Measurements from ENCODE around the gene EIF4A3.

Gene EIF4A3

DNA sequence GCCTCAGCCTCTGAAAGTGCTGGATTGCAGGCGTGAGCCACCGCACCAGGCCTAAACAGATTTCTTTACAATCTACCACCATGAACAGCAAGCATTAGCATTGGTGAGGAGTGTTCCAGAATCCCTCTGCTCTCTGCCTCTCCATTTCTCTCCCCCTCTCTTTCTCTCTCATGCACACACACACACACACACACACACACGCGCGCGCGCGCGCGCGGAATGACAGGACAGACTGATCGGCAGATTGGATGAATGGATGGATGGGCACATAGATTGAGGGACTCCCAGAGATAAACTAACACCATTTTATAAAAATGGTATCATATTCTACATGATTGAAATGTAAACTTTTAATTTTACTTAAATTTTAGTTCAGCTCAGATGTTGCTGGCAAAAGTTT, 26.2 kb upstream of the EIF4A3 start:
- DNase-seq (ENCODE audit: insufficient read length, low spot score) (no peak), FAIRE-seq (no peak)
- TF ChIP-seq, protein P1, sequence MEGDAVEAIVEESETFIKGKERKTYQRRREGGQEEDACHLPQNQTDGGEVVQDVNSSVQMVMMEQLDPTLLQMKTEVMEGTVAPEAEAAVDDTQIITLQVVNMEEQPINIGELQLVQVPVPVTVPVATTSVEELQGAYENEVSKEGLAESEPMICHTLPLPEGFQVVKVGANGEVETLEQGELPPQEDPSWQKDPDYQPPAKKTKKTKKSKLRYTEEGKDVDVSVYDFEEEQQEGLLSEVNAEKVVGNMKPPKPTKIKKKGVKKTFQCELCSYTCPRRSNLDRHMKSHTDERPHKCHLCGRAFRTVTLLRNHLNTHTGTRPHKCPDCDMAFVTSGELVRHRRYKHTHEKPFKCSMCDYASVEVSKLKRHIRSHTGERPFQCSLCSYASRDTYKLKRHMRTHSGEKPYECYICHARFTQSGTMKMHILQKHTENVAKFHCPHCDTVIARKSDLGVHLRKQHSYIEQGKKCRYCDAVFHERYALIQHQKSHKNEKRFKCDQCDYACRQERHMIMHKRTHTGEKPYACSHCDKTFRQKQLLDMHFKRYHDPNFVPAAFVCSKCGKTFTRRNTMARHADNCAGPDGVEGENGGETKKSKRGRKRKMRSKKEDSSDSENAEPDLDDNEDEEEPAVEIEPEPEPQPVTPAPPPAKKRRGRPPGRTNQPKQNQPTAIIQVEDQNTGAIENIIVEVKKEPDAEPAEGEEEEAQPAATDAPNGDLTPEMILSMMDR (IDR thresholded peaks at IDR 0.05; ENCODE audit: insufficient read depth, missing control alignments): no peak

DNA sequence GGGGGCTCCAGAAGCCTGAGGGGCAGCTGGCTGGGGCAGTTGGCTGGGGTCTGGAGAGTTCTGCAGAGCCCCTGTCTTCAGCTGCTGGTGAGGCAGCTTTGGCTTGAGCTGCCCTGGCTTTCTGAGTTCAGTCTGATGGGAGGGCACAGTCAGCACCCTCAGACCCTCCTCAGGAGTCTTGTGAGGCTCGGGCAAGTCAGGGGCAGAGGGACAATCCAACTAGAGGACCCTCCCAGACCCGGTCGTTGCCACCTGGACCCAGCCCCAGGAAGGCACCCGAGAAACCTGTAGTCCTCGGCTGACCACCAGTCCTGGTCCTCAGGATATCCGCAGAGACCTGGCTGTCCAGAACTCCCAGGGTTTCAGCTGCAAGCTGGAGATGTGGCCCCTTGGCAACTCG, 24.8 kb upstream of the EIF4A3 start:
- TF ChIP-seq, protein P1 (IDR thresholded peaks at IDR 0.05; ENCODE audit: insufficient read depth, missing control alignments): no peak
- FAIRE-seq (no peak), DNase-seq (ENCODE audit: insufficient read length, low spot score) (no peak)

DNA sequence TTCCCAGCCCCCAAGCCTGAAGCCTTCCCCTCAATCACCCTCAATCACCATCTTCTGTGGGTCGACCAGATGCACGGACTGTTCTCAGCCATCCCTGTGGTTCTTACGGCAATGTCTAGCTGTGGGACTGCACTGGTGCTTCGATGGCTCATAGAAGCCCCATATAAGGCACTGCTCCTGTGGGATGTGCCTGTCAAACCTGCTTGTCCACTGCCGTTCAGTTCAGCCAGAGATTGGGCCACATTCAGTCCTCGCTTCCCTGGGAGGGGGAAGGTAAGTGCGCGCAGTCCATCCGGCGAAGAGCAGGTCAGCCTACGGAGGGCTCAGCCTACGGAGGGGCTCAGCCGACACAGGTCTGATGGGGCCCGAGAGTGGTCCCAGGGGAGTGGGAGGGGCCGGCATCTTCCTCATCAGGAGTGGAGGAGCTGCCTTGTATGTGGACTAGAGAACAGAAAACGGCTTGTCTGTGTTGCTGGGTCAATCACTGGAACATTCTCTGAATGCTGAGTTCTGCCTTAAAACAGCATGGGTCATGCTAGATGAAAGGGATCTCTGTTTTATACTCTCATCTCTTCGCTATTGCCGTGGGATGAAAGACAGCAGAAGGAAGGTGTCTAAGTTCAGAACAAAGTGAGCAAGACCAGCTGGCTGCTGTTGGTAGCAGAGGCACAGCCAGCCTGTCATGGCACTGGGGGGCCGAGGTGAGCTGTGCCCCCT, 23.0 kb upstream of the EIF4A3 start, which contains the start of gene CARD14:
CARD14 (plus strand) TSS at position 247 of the 717 bp plus-strand sequence. CDS start 11,409 bp downstream, outside the sequence.
- no peak for DNase-seq (ENCODE audit: insufficient read length, low spot score)
- FAIRE-seq: no peak
- TF ChIP-seq, protein P1 (IDR thresholded peaks at IDR 0.05; ENCODE audit: insufficient read depth, missing control alignments): no peak

DNA sequence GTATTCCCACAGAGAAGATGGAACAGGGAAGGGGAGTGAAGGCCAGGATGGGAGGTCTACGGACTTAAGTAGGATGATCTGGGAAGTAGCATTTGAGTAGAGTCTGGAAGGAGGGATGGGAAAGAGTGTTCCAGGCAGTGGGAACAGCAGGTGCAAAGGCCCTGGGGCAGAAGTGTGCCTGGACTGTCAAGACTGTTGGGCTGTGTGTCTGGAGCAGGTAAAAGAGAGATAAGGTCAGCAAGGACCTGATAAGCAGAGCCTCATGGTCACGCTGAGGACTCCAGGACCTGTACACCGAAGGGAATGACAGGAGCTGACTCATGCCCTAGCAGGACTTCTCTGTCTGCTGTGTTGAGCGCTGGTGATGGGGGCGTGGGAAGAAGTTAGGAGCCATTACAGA, 22.2 kb upstream of the EIF4A3 start:
- no peak for FAIRE-seq
- no peak for DNase-seq (ENCODE audit: insufficient read length, low spot score)

DNA sequence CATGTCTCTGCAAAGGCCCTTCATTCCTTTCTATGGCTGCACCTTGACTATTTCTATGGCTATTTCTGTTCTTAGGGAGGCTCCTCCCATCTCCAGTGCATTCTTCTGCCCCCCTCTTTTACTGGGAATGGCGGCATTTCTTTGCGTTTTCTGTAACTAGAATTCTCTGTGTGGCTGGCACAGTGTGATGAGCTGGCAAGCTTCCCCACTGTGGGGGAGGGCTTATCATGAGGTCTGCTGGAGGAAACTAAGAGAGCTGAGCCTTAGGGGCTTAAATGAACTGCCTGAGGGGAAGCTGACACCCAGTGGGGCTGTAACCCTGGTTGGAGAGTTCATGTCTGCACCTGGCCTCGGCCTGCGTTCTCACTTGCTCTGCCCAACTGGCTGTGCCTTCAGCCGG, 21.4 kb upstream of the EIF4A3 start:
- no peak for FAIRE-seq
- no peak for DNase-seq (ENCODE audit: insufficient read length, low spot score)
- TF ChIP-seq, protein P1 (IDR thresholded peaks at IDR 0.05; ENCODE audit: insufficient read depth, missing control alignments): no peak

More for the DNA sequence above, 22.2 kb upstream of the EIF4A3 start:
- TF ChIP-seq, protein P1 (IDR thresholded peaks at IDR 0.05; ENCODE audit: insufficient read depth, missing control alignments): no peak

DNA sequence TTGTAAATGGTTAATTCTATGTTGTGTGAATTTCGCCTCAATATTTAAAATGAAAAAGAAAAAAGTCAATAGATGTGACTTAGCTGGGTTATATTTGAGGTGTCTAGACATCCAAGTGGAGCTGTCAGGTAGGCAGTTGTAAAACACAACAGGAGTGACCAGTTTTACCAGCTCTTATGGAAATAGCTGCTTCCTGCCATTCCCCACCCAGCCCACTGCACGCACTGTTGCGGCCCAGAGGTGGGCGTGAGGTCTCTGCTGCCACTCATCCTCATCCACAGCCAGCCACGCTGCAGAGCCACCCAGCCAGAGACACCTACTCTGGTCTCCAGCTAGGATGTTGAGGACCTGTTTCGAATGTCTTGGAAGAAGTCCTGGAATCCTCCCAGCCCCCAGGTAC, 19.5 kb upstream of the EIF4A3 start:
- no peak for FAIRE-seq
- no peak for DNase-seq (ENCODE audit: insufficient read length, low spot score)
- TF ChIP-seq, protein P1 (IDR thresholded peaks at IDR 0.05; ENCODE audit: insufficient read depth, missing control alignments): no peak

DNA sequence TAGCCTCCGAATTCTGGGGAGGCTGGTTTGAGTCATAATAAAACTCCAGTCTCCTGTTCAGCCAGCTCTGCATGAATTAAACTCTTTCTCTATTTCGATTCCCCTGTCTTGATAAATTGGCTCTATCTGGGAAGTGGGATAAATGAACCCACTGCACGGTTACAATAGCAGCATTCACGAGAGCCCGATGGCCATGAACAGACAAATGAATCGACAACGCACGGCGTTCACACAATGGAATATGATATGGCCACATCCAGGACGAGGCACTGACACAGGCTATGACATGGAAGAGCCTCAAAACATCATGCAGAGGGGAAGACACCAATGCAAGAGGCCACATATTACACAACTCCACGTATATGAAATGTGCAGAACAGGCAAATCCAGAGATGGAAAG, 17.3 kb upstream of the EIF4A3 start:
- TF ChIP-seq, protein P1 (IDR thresholded peaks at IDR 0.05; ENCODE audit: insufficient read depth, missing control alignments): no peak
- DNase-seq (ENCODE audit: insufficient read length, low spot score): no peak
- FAIRE-seq: no peak
